ENCODE data around the gene AUTS2.

DNA sequence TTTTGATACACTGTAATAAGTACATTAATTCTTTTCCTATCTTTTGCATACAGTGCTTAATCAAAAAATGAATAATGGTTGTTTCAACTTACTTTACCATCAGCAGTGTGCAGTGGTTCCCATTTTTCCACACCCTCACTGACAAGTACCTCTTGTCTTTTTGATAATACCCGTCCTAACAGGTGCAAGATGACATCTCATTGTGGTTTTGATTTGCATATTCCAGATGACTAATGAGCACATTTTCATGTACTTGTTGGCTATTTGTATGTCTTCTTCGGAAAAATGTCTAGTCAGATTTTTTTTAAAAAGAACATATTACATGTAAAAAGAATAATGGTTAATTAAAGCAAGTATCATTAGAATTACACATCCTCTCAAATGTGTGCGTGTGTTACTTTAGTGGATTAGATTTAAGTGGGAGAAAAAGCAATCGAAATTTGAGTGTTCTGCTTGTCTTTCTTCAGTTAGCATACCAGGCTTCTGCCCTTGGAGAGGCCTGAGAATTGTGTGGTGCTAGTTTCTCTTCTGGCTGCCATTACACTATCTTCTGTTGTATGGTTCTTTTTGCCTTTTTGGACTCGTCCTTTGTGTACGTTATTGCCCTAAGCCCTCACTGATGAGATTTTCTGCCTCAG lies 291.2 kb downstream of the AUTS2 start:
- TF ChIP-seq, protein P1, sequence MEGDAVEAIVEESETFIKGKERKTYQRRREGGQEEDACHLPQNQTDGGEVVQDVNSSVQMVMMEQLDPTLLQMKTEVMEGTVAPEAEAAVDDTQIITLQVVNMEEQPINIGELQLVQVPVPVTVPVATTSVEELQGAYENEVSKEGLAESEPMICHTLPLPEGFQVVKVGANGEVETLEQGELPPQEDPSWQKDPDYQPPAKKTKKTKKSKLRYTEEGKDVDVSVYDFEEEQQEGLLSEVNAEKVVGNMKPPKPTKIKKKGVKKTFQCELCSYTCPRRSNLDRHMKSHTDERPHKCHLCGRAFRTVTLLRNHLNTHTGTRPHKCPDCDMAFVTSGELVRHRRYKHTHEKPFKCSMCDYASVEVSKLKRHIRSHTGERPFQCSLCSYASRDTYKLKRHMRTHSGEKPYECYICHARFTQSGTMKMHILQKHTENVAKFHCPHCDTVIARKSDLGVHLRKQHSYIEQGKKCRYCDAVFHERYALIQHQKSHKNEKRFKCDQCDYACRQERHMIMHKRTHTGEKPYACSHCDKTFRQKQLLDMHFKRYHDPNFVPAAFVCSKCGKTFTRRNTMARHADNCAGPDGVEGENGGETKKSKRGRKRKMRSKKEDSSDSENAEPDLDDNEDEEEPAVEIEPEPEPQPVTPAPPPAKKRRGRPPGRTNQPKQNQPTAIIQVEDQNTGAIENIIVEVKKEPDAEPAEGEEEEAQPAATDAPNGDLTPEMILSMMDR (IDR thresholded peaks at IDR 0.05), result no peak
- TF ChIP-seq POLR2AphosphoS5 (IDR thresholded peaks at IDR 0.05; ENCODE audit: low read depth, low read length), result no peak
- TF ChIP-seq TCF7L2 (IDR thresholded peaks at IDR 0.05; ENCODE audit: low read depth, low read length), result no peak

Measured in Panc1 (cell line).